Tongue (tissue), 2 donors: Measurements from ENCODE around the gene HRAS. TPM values are rescaled to one million over a fixed set of nuclear protein-coding genes. Genes with fewer than 3 reads are reported as not detected.
A peak's percentile ranks its signal among the peaks of the same experiment; 100 is the strongest.

ENCODE experiments used
- DNase-seq: peaks from one replicate; pipeline ENCODE4 v3.0.0-alpha.2; 2015
- total RNA-seq: library from RNA; depleted of rRNA; stranded (reverse); fragments of >200 nt; gene quantifications from one replicate; pipeline ENCODE4 v1.2.3, GENCODE V29; 2014

Gene HRAS
- total RNA-seq, 1 donor from 2014 or later = 50.7 TPM

DNA sequence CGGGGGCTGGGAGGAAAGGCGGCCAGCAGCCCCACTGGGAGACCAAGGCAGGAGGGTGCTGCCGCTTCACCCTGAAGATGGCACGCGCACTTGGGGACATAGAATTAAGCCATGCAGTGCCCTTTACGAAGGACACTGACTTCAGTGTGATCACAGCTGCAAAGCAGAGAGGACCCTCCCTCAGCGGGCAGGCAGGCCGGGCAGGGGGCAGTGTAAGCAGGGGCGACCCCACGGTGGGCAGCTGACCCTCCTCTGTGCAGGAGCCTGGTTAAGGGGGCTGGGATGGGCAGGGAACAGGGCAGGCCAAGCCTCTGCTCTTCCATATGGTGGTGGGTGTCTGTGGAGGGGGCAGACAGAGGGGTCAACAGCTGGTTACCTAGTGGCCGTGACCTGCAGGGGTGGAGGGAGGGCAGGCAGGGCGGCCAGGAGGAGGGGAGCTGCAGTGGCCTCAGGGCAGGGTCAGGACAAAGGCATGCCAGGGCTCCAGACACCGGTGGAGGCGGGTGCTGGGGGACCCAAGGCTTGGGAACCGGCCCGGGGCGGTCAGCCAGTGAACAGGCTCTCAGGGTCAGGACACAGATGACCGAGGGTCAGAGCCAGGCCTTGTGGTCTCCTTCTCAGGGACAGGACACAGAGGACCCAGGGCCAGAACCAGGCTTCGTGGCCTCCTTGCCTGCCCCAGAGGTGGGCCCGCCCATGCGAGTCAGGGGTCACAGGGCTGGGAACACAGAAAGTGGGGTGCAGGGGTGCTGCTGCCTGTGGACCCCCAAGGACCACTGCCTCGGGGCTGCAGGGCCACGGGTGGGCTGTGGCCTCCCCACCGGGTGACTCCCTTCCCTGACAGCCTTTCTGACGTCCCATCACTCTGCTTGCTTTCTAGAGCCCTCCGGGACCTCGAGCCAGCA is 18.0 kb upstream of the HRAS start:
- no peak for DNase-seq

GRCh38 chr11:551596-551995 is 16.2 kb upstream of the HRAS start:
- DNase-seq = no peak

- no peak for DNase-seq
Measured at GRCh38 chr11:551131-551530, 15.8 kb upstream of the HRAS start.

GRCh38 chr11:550746-551085 is 15.3 kb upstream of the HRAS start:
- DNase-seq = no peak

GRCh38 chr11:550021-550745 is 14.8 kb upstream of the HRAS start:
- DNase-seq = no peak

DNA sequence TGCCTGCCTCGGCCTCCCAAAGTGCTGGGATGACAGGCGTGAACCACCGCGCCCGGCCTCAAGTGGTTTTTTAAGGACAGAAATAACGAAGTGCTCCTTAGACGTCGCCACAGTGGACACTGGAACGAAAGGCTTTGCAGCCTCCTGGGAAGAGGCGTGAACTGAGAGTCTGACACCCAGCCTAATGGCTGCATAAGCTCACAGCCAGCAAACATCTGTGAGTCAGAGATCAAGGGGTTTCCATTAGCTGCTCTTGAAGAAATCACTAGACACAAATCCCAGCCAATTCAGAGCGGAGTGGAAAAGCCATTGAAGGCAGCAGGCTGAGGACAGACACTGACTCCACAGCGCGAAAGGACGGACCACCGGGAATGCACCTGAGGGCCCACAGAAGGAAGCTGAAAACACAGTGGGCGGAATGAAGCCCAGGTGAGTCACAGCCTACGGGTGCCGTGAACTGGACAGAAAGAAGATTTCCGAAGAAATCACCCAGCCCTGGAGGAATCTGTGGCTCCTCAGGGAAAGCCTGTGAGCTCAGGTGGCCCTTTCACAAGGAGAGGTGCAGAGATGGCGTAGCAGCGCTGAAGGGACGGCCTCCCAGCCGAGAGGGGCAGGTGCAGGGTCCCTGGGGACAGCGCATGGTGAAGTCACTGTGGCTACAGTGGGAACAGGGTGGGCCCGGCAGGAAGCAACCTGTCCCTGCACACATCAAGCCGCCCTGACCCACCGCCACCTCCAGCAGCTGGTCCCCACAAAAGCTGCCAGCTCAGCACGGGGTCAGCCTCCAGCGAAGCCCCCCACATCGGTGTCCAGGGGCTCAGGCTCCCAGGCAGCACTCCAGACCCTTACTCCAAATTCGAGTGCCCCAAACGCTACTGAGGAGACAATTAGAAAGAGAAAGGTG is 13.6 kb upstream of the HRAS start:
- DNase-seq = no peak

GRCh38 chr11:545171-545570 is 9.8 kb upstream of the HRAS start:
- DNase-seq = no peak

- DNase-seq = no peak
Measured at GRCh38 chr11:544817-545166, 9.4 kb upstream of the HRAS start.

DNA sequence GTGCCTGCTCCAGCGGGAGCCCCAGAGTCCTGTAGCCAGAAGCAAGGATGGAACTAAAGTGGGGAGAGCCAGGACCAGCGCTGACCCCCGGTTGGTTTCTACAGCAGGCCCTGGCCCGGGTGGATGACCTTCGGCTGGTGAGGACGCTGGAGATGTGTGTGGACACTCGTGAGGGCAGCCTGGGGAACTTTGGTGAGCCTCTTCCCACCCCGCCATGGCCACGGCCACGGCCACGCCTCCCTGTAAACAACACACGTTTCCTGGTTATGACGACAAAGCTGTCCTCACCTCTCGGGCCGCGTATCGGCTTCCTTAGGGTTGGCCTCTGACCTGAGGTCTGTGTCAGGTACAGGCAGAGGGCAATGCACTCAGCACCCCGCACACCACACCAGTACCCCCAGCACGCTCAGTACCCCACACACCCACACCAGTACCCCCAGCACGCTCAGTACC is 6.1 kb upstream of the HRAS start:
- DNase-seq = no peak

DNA sequence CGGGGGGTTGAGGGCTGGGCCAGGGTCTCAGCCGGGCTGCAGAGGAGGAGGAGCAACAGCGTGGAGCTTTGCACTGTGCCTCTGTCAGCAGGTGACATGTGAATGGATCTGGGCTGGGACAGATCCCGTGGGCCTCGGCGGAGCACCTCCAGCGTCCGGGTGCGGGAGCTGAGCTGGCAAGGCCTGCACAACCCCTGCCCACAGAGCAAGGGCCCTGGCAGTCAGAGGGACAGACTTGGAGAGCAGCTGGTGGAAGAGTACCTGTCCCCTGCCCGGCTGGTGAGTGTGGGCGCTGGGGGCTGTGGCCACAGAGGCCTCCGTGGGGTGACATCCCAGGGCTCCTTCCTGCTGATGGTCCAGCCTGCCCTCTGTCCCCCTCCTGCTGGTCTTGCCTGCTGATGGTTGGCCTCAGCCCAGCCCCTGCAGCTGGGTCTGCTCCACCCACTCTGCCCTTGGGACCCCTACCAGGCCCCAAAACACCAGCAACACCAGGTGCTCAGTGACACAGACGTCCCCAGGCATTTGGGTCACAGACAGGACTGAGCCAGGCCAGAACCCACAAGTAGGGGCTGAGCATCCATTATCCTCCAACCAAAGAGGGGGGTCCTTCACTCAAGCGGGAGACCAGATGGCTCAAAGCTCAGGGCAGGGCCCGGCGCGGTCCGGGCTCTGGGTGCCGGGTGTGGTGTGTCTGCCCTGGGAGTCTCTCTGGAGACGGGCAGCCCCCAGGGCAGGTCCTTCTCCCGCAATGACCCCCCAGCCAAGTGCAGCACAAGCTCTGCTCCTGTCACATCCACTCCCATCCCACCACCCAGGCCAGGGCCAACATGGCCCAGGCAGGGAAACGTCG is 5.4 kb upstream of the HRAS start:
- no peak for DNase-seq

GRCh38 chr11:539971-540481 is 4.7 kb upstream of the HRAS start:
- DNase-seq = no peak

DNA sequence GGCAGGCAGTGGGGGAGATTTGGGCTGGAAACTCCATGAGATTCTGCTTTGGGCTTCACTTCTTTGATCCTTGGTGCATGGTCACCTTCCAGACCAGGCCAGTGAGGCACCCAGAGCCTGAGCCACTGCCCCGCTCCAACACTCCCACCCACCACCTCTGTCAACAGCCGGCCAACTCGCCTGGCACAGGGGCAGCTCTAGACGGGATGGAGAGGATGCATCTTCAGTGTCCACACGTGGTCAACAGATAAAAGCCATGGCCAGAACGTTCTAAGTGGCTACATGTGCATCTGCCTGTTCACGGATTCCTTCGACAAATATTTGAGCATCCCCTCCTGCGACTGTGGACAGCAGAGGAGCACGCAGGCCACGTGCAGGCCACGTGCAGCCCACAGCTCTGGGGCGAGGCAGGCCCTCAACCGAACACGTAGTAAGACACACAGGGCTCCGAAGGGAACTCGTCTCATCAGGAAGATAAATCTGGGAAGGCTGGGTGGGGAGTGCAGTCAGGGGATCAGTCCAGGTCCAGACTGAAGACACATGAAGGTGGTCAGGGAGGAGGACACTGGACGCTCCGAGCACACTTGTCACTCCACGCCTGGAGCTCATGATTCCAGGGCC is 3.2 kb upstream of the HRAS start:
- no peak for DNase-seq

GRCh38 chr11:537622-538430 is 2.5 kb upstream of the HRAS start:
- DNase-seq = no peak

GRCh38 chr11:536841-537621 is 1.7 kb upstream of the HRAS start, which contains the start of gene LRRC56:
Gene LRRC56, plus strand, starts transcription at chr11:537527. Its CDS starts 3,158 bp downstream, at chr11:540685.
- peak; percentile 83 for DNase-seq

DNA sequence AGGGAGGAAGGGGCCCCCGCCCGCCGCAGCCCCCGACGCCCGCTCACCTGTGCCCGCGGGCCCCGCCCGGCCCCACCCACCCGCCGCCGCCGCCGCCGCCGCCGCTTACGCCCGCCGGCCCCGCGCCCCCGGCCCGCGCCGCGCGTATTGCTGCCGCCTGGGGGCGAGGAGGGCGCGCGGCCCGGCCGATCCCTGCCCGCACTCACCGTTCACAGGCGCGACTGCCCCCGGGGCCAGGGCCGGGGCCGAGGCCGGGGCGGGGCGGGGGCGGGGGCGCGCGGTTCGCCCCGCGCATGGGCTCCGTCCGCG is 212 bp downstream of the HRAS start:
- no peak for DNase-seq

DNA sequence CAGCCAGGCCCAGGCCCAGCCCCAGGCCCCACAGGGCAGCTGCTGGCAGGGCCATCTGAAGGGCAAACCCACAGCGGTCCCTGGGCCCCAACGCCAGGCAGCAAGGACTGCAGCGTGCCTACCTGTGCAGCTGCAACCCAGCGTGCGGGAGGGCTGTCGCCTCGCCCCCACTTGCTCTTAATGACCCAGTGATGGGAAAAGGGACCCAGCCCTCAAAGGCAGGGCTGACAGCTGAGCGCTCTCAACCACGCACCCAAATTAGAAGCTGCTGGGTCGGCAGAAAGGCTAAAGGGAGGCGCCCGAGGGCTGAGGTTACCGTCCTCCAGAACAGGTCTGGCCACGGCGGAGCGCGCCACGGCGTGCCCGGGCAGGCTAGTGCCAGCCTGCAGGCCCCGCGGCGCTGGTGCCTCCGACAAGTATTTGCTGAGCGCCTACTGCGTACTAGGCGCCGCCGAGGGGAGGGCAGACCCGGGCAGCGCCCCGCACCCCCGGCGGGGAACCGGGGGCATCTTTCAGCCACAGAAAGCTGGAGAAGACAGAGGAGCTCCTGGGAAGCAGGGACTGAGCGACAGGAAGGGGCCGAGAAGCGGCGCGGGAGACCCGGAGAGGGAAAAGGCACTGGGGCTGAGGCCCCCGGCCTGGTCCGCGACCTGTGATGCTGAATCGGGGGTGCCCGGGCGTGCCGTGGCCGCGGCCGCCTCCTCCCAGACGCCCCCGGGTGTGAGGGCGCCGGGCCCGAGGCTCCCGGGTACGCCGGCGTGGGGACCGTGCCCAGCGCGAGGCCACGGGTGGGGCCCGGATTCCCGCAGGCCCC is 773 bp downstream of the HRAS start:
- DNase-seq = peak; percentile 78

- DNase-seq = no peak
Measured at GRCh38 chr11:533586-534395, 1.6 kb downstream of the HRAS start.
